COLO829 (cell line): ENCODE results near the gene COL11A2.
"Not testable (repeated sequence)": the region's sequence is repeated elsewhere in the genome, so short reads cannot be mapped to it uniquely, and the experiment has no call there.

Experiments used
- DNase-seq: peaks from one replicate; pipeline ENCODE4 v3.0.0; 2012; ENCODE audit warnings: low spot score

The COL11A2 gene

GRCh38 chr6:33192105-33192646 is at the start of gene COL11A2:
TSS of gene COL11A2 (minus strand) at chr6:33192467. CDS start at chr6:33192240, 227 bp downstream.
- DNase-seq: no peak

- DNase-seq: no peak
Measured at GRCh38 chr6:33241968-33242367, 49.7 kb upstream of the COL11A2 start.

GRCh38 chr6:33237741-33238140 is 45.5 kb upstream of the COL11A2 start:
- DNase-seq: no peak

DNA sequence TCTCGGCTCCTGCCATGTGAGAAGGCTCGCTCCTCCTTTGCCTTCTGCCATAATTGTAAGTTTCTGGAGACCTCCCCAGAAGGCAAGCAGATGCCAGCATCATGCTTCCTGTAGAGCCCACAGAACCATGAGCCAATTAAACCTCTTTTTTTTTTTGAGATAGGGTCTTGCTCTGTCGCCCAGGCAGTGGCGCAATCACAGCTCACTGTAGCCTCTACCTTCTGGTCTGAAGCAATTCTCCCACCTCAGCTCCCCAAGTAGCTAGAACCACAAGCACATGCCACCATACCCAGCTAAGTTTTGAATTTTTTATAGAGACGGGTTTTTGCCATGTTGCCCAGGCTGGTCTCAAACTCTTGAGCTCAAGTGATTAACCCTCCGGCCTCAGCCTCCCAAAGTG is 44.6 kb upstream of the COL11A2 start:
- no peak for DNase-seq

GRCh38 chr6:33236328-33236727 is 44.1 kb upstream of the COL11A2 start:
- DNase-seq: no peak

GRCh38 chr6:33235221-33235634 is 43.0 kb upstream of the COL11A2 start:
- DNase-seq: no peak

- DNase-seq: not testable (repeated sequence)
Measured at GRCh38 chr6:33226503-33227120, 34.3 kb upstream of the COL11A2 start.

DNA sequence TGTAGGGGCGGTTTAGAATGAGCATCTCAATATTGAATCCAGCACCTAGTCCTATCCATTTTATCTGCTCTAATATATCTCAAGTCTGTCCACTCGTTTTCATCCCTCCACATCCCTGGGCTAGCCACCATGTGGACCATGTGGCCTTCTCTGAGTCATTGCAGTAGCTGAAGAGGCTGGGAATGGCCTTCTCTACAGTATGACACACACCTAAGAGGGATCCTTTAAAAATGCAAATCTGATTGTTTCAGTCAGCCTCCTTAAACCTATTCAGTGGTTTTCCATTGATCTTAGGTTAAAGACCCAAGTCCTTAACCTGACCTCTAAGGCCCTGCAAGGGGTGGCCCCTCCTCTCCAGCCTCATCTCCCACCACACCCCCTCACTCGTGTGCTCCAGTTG is 25.4 kb upstream of the COL11A2 start:
- no peak for DNase-seq

DNA sequence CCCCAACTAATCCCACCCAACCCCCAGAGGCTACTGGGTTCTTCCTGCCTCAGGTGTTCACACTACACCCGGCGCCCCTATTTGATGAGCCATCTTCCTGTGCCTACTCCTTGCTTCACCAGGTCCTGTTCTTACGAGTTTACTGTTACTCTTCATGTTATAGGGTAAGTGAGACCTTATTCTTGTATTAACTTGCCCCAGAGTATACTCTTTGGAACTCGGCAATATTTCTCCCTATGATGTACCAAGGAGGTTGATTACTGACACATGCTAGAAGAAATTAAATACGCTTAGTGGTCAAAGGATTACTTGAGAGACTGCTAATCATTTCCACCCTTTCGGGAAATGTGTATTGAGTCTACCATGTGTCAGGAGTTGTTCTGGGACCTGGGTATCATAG is 25.0 kb upstream of the COL11A2 start:
- no peak for DNase-seq

- no peak for DNase-seq
Measured at GRCh38 chr6:33216117-33216649, 23.9 kb upstream of the COL11A2 start.

- DNase-seq: no peak
Measured at GRCh38 chr6:33215271-33216116, 23.2 kb upstream of the COL11A2 start.

- no peak for DNase-seq
Measured at GRCh38 chr6:33213989-33214335, 21.7 kb upstream of the COL11A2 start.

- no peak for DNase-seq
Measured at GRCh38 chr6:33213166-33213988, 21.1 kb upstream of the COL11A2 start.

- DNase-seq: no peak
Measured at GRCh38 chr6:33212857-33213165, 20.5 kb upstream of the COL11A2 start.

GRCh38 chr6:33211666-33212422 is 19.6 kb upstream of the COL11A2 start:
- no peak for DNase-seq

DNA sequence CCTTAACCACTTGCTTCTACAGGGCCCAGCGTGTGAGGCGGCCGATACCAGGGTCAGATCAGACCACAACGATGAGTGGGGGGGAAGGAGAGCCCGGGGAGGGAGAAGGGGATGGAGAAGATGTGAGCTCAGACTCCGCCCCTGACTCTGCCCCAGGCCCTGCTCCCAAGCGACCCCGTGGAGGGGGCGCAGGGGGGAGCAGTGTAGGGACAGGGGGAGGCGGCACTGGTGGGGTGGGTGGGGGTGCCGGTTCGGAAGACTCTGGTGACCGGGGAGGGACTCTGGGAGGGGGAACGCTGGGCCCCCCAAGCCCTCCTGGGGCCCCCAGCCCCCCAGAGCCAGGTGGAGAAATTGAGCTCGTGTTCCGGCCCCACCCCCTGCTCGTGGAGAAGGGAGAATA is 18.9 kb upstream of the COL11A2 start:
- no peak for DNase-seq

DNA sequence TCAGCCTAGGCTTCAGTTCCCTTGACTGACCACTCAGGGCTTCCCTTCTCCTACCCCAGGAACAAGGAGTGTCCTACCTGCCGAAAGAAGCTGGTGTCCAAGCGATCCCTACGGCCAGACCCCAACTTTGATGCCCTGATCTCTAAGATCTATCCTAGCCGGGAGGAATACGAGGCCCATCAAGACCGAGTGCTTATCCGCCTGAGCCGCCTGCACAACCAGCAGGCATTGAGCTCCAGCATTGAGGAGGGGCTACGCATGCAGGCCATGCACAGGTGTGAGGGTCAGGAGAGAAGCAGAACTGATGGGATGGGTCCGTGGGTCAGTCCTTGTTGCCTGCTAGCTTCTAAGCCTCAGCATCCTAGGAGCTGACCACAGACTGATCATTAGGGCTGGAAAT is 17.6 kb upstream of the COL11A2 start:
- DNase-seq: no peak

GRCh38 chr6:33208091-33208967 is 16.1 kb upstream of the COL11A2 start, which contains the start of gene RING1:
TSS of gene RING1 (plus strand) at chr6:33208500. CDS start at chr6:33208823, 323 bp downstream.
- peak; percentile 87 for DNase-seq

GRCh38 chr6:33207552-33208090 is 15.4 kb upstream of the COL11A2 start:
- DNase-seq: no peak

DNA sequence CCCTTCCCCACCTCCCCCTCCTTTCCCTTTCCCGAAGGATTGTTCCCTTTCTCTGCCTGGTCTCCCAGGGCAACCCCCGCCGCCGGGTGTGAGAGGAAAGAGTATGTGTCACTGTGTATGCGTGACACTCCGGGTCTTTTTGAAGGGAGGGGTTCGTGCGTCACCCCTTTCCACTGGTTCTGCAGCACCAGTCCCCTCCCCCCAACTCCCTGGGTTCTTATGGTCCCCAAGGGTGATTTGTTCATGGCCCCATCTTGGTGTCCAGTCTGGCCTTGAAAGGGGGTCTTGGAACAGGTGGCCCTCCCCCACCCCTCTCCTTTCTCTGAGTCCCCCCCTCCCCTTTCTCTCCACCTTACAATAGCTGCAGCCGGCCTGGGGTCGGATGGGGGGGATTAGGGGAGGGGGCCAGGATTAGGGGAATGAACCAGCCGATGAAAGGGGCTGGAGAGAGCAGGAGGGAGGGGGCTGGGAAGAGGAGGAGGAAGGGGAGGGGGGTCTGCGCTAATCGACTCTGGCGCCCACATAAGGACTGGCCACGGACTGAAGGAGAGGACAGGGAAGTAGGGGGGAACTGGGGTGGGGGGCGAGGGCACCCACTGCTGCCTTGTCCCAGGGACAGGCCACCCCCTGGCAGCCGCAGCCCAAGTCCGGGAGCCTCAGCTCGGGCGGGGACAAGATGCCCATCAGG is 14.7 kb upstream of the COL11A2 start:
- DNase-seq: no peak
